ENCODE data around the gene SNRPA1. TPM values are rescaled to one million over a fixed set of nuclear protein-coding genes. Genes with fewer than 3 reads are reported as not detected.

The SNRPA1 gene
- polyA plus RNA-seq, 1 donor, result 61.1 TPM

GRCh38 chr15:101309436-101310160, 14.6 kb upstream of the SNRPA1 start:
- no peak for DNase-seq
- Histone ChIP-seq H3K9me3 (ENCODE audit: control insufficient read depth, low read depth, low read length) (no peaks in the 10 kb centered on the region), H3K27me3 (ENCODE audit: control insufficient read depth, insufficient read depth, low read length) (no peaks in the 10 kb centered on the region), H3K36me3 (ENCODE audit: control insufficient read depth, insufficient read depth, low read length) (no peaks in the 10 kb centered on the region), H3K4me3 (ENCODE audit: low read length) (no peak overlapping the region), H3K4me1 (ENCODE audit: control insufficient read depth, insufficient read depth, low read length) (no peaks in the 10 kb centered on the region), H3K27ac (ENCODE audit: low read length) (no peak overlapping the region)
- no CpG with 5 or more reads among the region's 26 CpGs for WGBS (ENCODE audit: insufficient coverage, low lambda C conversion rate)

GRCh38 chr15:101308604-101309435, 13.8 kb upstream of the SNRPA1 start:
- DNase-seq, result no peak
- no CpG with 5 or more reads among the region's 20 CpGs for WGBS (ENCODE audit: insufficient coverage, low lambda C conversion rate)
- H3K27ac ChIP-seq (ENCODE audit: low read length), result no peak overlapping the region

DNA sequence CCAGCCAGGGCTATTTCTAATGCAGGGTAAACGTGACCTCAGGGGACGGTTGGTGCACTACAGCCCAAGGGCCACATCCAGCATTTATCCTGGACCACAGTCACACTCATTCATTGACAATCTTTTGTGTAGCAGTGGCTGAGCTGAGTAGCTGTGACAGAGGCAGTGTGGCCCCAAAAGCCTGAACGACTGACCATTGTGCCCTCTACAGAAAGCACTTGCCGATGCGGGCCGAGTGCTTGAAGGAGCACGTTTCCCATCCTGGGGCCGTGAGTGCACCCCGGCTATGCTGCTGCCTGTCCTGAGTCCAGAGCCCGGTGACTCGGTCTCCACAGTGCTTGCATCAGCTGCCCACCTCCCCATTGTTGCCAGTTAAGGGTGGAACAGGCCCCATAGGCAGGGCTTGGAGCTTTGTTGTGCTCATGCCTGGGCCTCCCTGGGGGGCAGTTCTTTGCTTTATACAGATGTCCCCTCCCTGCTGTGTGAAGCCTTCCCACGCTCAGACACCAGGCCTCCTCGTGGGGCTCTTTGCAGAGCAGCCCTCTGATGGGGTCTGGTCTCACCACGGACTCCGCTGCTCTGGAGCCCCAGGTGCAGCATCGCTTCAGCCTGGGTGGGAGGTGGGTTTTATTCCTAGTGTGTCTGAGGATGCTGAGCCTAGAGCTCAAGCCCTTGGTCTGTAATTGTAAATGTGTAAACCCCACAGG, 13.0 kb upstream of the SNRPA1 start:
- WGBS (ENCODE audit: insufficient coverage, low lambda C conversion rate), result no CpG with 5 or more reads among the region's 16 CpGs
- Histone ChIP-seq H3K27me3 (ENCODE audit: control insufficient read depth, insufficient read depth, low read length) (no peaks in the 10 kb centered on the region), H3K27ac (ENCODE audit: low read length) (no peak overlapping the region), H3K4me3 (ENCODE audit: low read length) (no peak overlapping the region), H3K36me3 (ENCODE audit: control insufficient read depth, insufficient read depth, low read length) (no peaks in the 10 kb centered on the region), H3K4me1 (ENCODE audit: control insufficient read depth, insufficient read depth, low read length) (no peaks in the 10 kb centered on the region), H3K9me3 (ENCODE audit: control insufficient read depth, low read depth, low read length) (no peaks in the 10 kb centered on the region)
- DNase-seq, result no peak

More at GRCh38 chr15:101308604-101309435, 13.8 kb upstream of the SNRPA1 start:
- no peaks in the 10 kb centered on the region for H3K36me3 ChIP-seq (ENCODE audit: control insufficient read depth, insufficient read depth, low read length)
- H3K9me3 ChIP-seq (ENCODE audit: control insufficient read depth, low read depth, low read length), result no peaks in the 10 kb centered on the region
- no peaks in the 10 kb centered on the region for H3K27me3 ChIP-seq (ENCODE audit: control insufficient read depth, insufficient read depth, low read length)
- no peaks in the 10 kb centered on the region for H3K4me1 ChIP-seq (ENCODE audit: control insufficient read depth, insufficient read depth, low read length)
- H3K4me3 ChIP-seq (ENCODE audit: low read length), result no peak overlapping the region

DNA sequence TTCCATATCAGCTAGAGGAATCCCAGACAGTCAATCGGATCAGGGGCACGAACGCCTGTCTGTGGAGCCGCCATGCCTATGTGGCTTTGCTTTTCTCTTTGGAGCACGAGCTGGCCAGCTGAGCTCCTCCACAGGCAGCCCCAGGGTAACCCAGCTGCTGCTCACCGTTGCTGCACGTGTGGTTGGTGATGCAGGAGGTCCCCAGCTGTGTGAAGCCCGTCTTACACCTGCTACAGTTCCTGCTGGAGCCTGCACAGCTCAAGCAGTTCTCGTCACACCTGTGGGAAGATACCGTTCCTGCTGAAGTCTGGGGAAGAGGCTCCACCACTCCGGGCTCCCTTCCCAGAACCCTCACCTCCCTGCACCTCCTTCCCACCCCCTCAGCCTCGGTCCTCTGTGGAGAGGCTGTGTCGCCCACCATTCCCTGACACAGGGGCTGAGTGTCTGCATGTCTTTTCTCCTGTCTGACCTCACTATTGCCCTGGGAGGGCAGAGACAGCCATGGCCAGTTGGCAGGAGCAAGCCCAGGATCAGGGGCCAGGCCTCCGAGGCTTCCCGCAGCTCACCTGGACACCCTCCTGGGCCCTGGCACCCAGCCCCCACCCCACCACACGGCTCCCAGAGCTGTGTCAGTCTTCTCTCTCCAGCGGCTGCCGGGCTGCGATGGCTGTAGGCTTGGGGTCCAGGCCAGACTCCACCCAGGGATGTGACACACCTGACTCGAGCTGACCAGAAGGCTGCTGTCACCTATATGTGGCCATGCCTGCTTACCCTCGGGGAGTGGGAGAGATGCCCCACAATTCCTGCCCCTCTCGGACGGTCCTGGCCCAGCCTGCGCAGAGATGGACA, 12.2 kb upstream of the SNRPA1 start:
- WGBS (ENCODE audit: insufficient coverage, low lambda C conversion rate), result no CpG with 5 or more reads among the region's 24 CpGs
- H3K4me1 ChIP-seq (ENCODE audit: control insufficient read depth, insufficient read depth, low read length), result no peaks in the 10 kb centered on the region

GRCh38 chr15:101306341-101307047, 11.4 kb upstream of the SNRPA1 start:
- H3K4me3 ChIP-seq (ENCODE audit: low read length), result no peak overlapping the region
- no peaks in the 10 kb centered on the region for H3K36me3 ChIP-seq (ENCODE audit: control insufficient read depth, insufficient read depth, low read length)
- H3K27me3 ChIP-seq (ENCODE audit: control insufficient read depth, insufficient read depth, low read length), result no peaks in the 10 kb centered on the region
- no peak overlapping the region for H3K27ac ChIP-seq (ENCODE audit: low read length)
- H3K4me1 ChIP-seq (ENCODE audit: control insufficient read depth, insufficient read depth, low read length), result no peaks in the 10 kb centered on the region
- no CpG with 5 or more reads among the region's 10 CpGs for WGBS (ENCODE audit: insufficient coverage, low lambda C conversion rate)
- no peak for DNase-seq
- no peaks in the 10 kb centered on the region for H3K9me3 ChIP-seq (ENCODE audit: control insufficient read depth, low read depth, low read length)

More for the DNA sequence above, 12.2 kb upstream of the SNRPA1 start:
- no peak overlapping the region for H3K27ac ChIP-seq (ENCODE audit: low read length)
- no peaks in the 10 kb centered on the region for H3K27me3 ChIP-seq (ENCODE audit: control insufficient read depth, insufficient read depth, low read length)
- H3K4me3 ChIP-seq (ENCODE audit: low read length), result no peak overlapping the region
- no peaks in the 10 kb centered on the region for H3K9me3 ChIP-seq (ENCODE audit: control insufficient read depth, low read depth, low read length)
- DNase-seq, result no peak
- H3K36me3 ChIP-seq (ENCODE audit: control insufficient read depth, insufficient read depth, low read length), result no peaks in the 10 kb centered on the region

DNA sequence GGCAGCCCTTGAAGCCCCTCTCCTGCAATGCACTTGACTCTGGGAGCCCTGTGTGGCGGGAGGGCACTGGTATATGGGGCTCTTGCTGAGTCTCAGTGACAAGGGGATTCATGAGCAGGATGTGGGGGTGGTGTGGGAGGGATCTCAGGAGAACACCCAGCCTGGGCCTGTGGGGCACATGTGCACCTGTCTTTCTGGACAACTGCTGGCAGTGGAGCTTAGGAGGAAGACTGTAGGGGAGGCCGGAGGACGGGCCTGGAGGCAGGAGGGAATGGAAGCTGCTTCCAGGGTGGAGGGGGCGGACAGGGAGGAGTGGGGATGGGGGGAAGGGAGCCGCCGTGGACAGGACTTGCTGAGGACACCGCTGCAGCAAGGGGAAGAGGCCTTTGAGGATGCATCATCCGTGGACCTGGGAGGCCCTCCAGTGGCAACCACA, 10.8 kb upstream of the SNRPA1 start:
- no peaks in the 10 kb centered on the region for H3K36me3 ChIP-seq (ENCODE audit: control insufficient read depth, insufficient read depth, low read length)
- H3K27me3 ChIP-seq (ENCODE audit: control insufficient read depth, insufficient read depth, low read length), result no peaks in the 10 kb centered on the region
- no peak overlapping the region for H3K27ac ChIP-seq (ENCODE audit: low read length)
- no peaks in the 10 kb centered on the region for H3K9me3 ChIP-seq (ENCODE audit: control insufficient read depth, low read depth, low read length)
- H3K4me3 ChIP-seq (ENCODE audit: low read length), result no peak overlapping the region
- WGBS (ENCODE audit: insufficient coverage, low lambda C conversion rate), result no CpG with 5 or more reads among the region's 8 CpGs
- no peaks in the 10 kb centered on the region for H3K4me1 ChIP-seq (ENCODE audit: control insufficient read depth, insufficient read depth, low read length)
- no peak for DNase-seq

DNA sequence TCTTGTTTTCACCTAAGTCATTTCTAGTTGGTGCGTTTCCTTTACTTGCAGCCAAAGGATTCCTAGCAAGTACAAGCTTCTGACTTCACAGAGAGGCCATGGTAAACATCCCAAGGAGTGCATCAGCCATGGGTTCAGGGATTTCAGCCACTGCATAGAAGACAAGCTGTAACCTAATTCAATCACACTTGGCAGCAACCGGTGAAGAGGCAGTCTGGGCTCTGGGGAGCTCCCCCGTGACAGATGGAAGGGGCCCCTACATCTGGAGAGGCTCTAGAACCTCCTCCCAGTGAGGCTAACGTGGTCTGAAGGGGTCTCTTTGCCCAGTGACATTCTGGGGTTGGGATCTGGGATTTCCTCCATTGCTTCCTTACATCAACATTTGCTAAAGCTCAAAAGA, 8.4 kb upstream of the SNRPA1 start:
- H3K9me3 ChIP-seq (ENCODE audit: control insufficient read depth, low read depth, low read length), result no peaks in the 10 kb centered on the region
- WGBS (ENCODE audit: insufficient coverage, low lambda C conversion rate), result 100% methylated on average over 1 of the region's 4 CpGs
- H3K36me3 ChIP-seq (ENCODE audit: control insufficient read depth, insufficient read depth, low read length), result no peaks in the 10 kb centered on the region
- no peak overlapping the region for H3K4me3 ChIP-seq (ENCODE audit: low read length)
- no peak overlapping the region for H3K27ac ChIP-seq (ENCODE audit: low read length)
- H3K27me3 ChIP-seq (ENCODE audit: control insufficient read depth, insufficient read depth, low read length), result no peaks in the 10 kb centered on the region
- no peak for DNase-seq
- no peaks in the 10 kb centered on the region for H3K4me1 ChIP-seq (ENCODE audit: control insufficient read depth, insufficient read depth, low read length)

DNA sequence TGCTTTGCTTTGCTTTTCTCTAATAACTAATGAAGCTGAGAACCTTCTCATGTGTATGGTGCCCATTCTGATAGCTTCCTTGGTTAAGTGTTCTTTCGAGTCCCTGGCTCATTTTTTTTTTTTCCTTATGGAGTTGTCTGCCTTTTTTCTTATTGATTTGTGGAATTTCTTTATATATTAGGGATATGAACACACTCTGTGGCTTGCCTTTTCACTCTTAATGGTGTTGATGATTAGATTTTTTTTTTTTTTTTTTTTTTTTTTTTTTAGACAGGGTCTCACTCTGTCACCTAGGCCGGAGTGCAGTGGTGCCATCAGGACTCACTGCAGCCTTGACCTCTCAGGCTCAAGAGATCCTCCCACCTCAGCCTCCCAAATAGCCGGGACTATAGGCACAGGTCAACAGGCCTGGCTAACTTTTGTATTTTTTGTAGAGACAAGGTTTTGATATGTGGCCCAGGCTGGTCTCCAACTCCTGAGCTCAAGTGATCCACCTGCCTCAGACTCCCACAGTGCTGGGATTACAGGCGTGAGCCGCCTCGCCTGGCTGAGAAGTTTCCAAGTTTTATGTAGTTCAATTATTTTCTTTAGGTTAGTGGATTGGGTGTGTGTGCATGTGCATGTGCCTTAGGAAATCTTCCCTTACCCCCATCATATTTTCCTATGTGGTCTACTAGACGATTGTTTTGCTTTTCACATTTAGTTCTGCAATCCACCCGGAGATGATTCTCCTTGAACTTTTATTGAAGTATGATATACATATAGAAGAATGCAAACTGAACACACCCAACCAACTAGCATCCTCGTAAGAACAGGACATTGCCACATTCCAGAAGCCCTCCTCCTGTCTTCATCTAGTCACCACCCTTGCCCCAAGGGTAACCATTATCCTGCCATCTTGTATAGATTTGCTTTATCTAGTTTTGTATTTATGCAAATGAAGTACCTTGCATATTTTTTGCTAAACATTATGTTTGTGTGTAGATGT, 1.7 kb upstream of the SNRPA1 start:
- WGBS (ENCODE audit: insufficient coverage, low lambda C conversion rate), result 92% methylated on average over 1 of the region's 9 CpGs
- H3K4me1 ChIP-seq (ENCODE audit: control insufficient read depth, insufficient read depth, low read length), result peaks cover 3% of the 10 kb centered on the region
- peaks cover 5% of the 10 kb centered on the region for H3K36me3 ChIP-seq (ENCODE audit: control insufficient read depth, insufficient read depth, low read length)
- no peak overlapping the region for H3K4me3 ChIP-seq (ENCODE audit: low read length)
- H3K27me3 ChIP-seq (ENCODE audit: control insufficient read depth, insufficient read depth, low read length), result no peaks in the 10 kb centered on the region
- peak overlapping the region; percentile 86 for H3K27ac ChIP-seq (ENCODE audit: low read length)
- DNase-seq, result no peak
- no peaks in the 10 kb centered on the region for H3K9me3 ChIP-seq (ENCODE audit: control insufficient read depth, low read depth, low read length)

Measured in large intestine (tissue), 3 donors.